ENCODE results near the gene OR2W3.

Gene OR2W3

GRCh38 chr1:247914941-247915662, 19.7 kb downstream of the OR2W3 start:
- Histone ChIP-seq H3K4me1 (ENCODE audit: low read depth, poor library complexity, severe bottlenecking) (no peaks in the 10 kb centered on the region), H4K20me1 (ENCODE audit: insufficient read depth) (no peaks in the 10 kb centered on the region), H3K36me3 (ENCODE audit: insufficient read depth) (no peaks in the 10 kb centered on the region), H3K4me3 (IDR thresholded peaks at IDR 0.05; ENCODE audit: insufficient read depth, low read depth, low read length) (no peak overlapping the region), H3K27me3 (ENCODE audit: insufficient read depth, low read depth) (no peaks in the 10 kb centered on the region), H3K27ac (no peak overlapping the region), H2AFZ (ENCODE audit: low read depth) (no peak overlapping the region), H3K9ac (no peak overlapping the region), H3K4me2 (no peak overlapping the region), H3K79me2 (ENCODE audit: insufficient read depth, low read depth) (no peaks in the 10 kb centered on the region)
- TF ChIP-seq CTCF (conservative IDR thresholded peaks at IDR 0.05; ENCODE audit: low read depth, low read length) = no peak

- Histone ChIP-seq H3K9ac (no peak within 1 kb of the TSS), H3K27ac (no peak within 1 kb of the TSS), H2AFZ (ENCODE audit: low read depth) (no peak within 1 kb of the TSS), H3K79me2 (ENCODE audit: insufficient read depth, low read depth) (no peaks in the 10 kb centered on the region), H3K36me3 (ENCODE audit: insufficient read depth) (no peaks in the 10 kb centered on the region), H3K27me3 (ENCODE audit: insufficient read depth, low read depth) (no peaks in the 10 kb centered on the region), H3K4me1 (ENCODE audit: low read depth, poor library complexity, severe bottlenecking) (no peaks in the 10 kb centered on the region), H4K20me1 (ENCODE audit: insufficient read depth) (no peaks in the 10 kb centered on the region), H3K4me2 (no peak within 1 kb of the TSS), H3K4me3 (IDR thresholded peaks at IDR 0.05; ENCODE audit: insufficient read depth, low read depth, low read length) (no peak within 1 kb of the TSS)
- TF ChIP-seq CTCF (conservative IDR thresholded peaks at IDR 0.05; ENCODE audit: low read depth, low read length) = no peak
Observed at GRCh38 chr1:247919952-247920351, 24.6 kb downstream of the OR2W3 start, which contains the start of gene OR2T8. Gene OR2T8, plus strand, starts transcription at chr1:247920252. Its CDS starts 766 bp downstream, at chr1:247921018.

GRCh38 chr1:247923941-247924340, 28.6 kb downstream of the OR2W3 start:
- no peak for TF ChIP-seq CTCF (conservative IDR thresholded peaks at IDR 0.05; ENCODE audit: low read depth, low read length)
- no peaks in the 10 kb centered on the region for H3K27me3 ChIP-seq (ENCODE audit: insufficient read depth, low read depth)
- no peaks in the 10 kb centered on the region for H3K4me1 ChIP-seq (ENCODE audit: low read depth, poor library complexity, severe bottlenecking)
- no peak overlapping the region for H3K27ac ChIP-seq
- H3K79me2 ChIP-seq (ENCODE audit: insufficient read depth, low read depth) = no peaks in the 10 kb centered on the region
- H3K4me3 ChIP-seq (IDR thresholded peaks at IDR 0.05; ENCODE audit: insufficient read depth, low read depth, low read length) = no peak overlapping the region
- H4K20me1 ChIP-seq (ENCODE audit: insufficient read depth) = no peaks in the 10 kb centered on the region
- H3K9ac ChIP-seq = no peak overlapping the region
- no peaks in the 10 kb centered on the region for H3K36me3 ChIP-seq (ENCODE audit: insufficient read depth)
- no peak overlapping the region for H2AFZ ChIP-seq (ENCODE audit: low read depth)
- H3K4me2 ChIP-seq = no peak overlapping the region

GRCh38 chr1:247924868-247925267, 29.5 kb downstream of the OR2W3 start, which contains the start of gene OR2AJ1:
Gene OR2AJ1, plus strand, starts transcription at chr1:247924889. Its CDS starts 8,880 bp downstream, at chr1:247933769.
- Histone ChIP-seq H3K27ac (no peak within 1 kb of the TSS), H3K36me3 (ENCODE audit: insufficient read depth) (no peaks in the 10 kb centered on the region)
- TF ChIP-seq CTCF (conservative IDR thresholded peaks at IDR 0.05; ENCODE audit: low read depth, low read length) = no peak

More at GRCh38 chr1:247924868-247925267, 29.5 kb downstream of the OR2W3 start, which contains the start of gene OR2AJ1:
- Histone ChIP-seq H3K79me2 (ENCODE audit: insufficient read depth, low read depth) (no peaks in the 10 kb centered on the region), H3K9ac (no peak within 1 kb of the TSS), H3K4me2 (no peak within 1 kb of the TSS), H3K4me1 (ENCODE audit: low read depth, poor library complexity, severe bottlenecking) (no peaks in the 10 kb centered on the region), H2AFZ (ENCODE audit: low read depth) (no peak within 1 kb of the TSS), H4K20me1 (ENCODE audit: insufficient read depth) (no peaks in the 10 kb centered on the region), H3K4me3 (IDR thresholded peaks at IDR 0.05; ENCODE audit: insufficient read depth, low read depth, low read length) (no peak within 1 kb of the TSS), H3K27me3 (ENCODE audit: insufficient read depth, low read depth) (no peaks in the 10 kb centered on the region)

Data from KMS-11 (cell line).